Liver (tissue), 3 donors: ENCODE results near the gene SDHB.

Experiments
- CTCF ChIP-seq: fragments of 150-350 bp; IDR thresholded peaks from 2 replicates; pipeline ENCODE4 v1.5.1; 2017; ENCODE audit warnings: improper control_type of control experiment, low read depth, low read length; ENCODE audit not compliant: missing input control
- GABPA ChIP-seq, 2 donors: IDR thresholded peaks in 1 of 2; conservative IDR thresholded peaks in 1 of 2; 2 replicates each; pipeline ENCODE4 v1.6.1; 2016; ENCODE audit warnings: antibody characterized with exemption in 2 of 2, mild to moderate bottlenecking in 1 of 2, moderate library complexity in 1 of 2
- HNF4A ChIP-seq, 2 donors: conservative IDR thresholded peaks; 2 replicates each; pipeline ENCODE4 v1.6.1; 2016; ENCODE audit warnings: antibody characterized with exemption in 2 of 2, mild to moderate bottlenecking in 2 of 2
- MAX ChIP-seq: IDR thresholded peaks from 2 replicates; pipeline ENCODE4 v1.6.1; 2016; ENCODE audit warnings: antibody characterized with exemption
- RAD21 ChIP-seq, 2 donors: IDR thresholded peaks; 2 replicates each; pipeline ENCODE4 v1.6.1; 2016; ENCODE audit warnings: antibody characterized with exemption in 2 of 2, mild to moderate bottlenecking in 2 of 2
- ZBTB33 ChIP-seq: IDR thresholded peaks from 2 replicates; pipeline ENCODE4 v1.6.1; 2016; ENCODE audit warnings: antibody characterized with exemption
- TF ChIP-seq, protein P1 (sequence below): IDR thresholded peaks from 2 replicates; pipeline ENCODE4 v1.6.1; 2016; ENCODE audit warnings: antibody characterized with exemption, mild to moderate bottlenecking
- donor health status: healthy.
- donor health status: healthy.

- TF ChIP-seq MAX, result no peak
- TF ChIP-seq CTCF, result no peak
- TF ChIP-seq HNF4A (conservative IDR thresholded peaks at IDR 0.05), result no peak
- TF ChIP-seq RAD21 (IDR thresholded peaks at IDR 0.05), result no peak
- no peak for TF ChIP-seq GABPA (IDR thresholded peaks at IDR 0.05 in 1 of 2, conservative IDR thresholded peaks at IDR 0.05 in 1 of 2)
- no peak for TF ChIP-seq ZBTB33
- TF ChIP-seq, protein P1, sequence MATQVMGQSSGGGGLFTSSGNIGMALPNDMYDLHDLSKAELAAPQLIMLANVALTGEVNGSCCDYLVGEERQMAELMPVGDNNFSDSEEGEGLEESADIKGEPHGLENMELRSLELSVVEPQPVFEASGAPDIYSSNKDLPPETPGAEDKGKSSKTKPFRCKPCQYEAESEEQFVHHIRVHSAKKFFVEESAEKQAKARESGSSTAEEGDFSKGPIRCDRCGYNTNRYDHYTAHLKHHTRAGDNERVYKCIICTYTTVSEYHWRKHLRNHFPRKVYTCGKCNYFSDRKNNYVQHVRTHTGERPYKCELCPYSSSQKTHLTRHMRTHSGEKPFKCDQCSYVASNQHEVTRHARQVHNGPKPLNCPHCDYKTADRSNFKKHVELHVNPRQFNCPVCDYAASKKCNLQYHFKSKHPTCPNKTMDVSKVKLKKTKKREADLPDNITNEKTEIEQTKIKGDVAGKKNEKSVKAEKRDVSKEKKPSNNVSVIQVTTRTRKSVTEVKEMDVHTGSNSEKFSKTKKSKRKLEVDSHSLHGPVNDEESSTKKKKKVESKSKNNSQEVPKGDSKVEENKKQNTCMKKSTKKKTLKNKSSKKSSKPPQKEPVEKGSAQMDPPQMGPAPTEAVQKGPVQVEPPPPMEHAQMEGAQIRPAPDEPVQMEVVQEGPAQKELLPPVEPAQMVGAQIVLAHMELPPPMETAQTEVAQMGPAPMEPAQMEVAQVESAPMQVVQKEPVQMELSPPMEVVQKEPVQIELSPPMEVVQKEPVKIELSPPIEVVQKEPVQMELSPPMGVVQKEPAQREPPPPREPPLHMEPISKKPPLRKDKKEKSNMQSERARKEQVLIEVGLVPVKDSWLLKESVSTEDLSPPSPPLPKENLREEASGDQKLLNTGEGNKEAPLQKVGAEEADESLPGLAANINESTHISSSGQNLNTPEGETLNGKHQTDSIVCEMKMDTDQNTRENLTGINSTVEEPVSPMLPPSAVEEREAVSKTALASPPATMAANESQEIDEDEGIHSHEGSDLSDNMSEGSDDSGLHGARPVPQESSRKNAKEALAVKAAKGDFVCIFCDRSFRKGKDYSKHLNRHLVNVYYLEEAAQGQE, result no peak
Measured at GRCh38 chr1:17031436-17031835, 22.4 kb downstream of the SDHB start.
